Neural cell (in vitro differentiated cells): ENCODE results near the gene TTC39A. TPM values are rescaled to one million over a fixed set of nuclear protein-coding genes. Genes with fewer than 3 reads are reported as not detected.

ENCODE experiments used
- H2AFZ ChIP-seq: fragments of 200-600, 300-800 bp; sonication (generic), shearing (Covaris generic); 2 replicates; pipeline ENCODE4 v1.6.0; 2014; ENCODE audit warnings: low read depth, mild to moderate bottlenecking, antibody characterized with exemption, low read length, moderate library complexity
- H3F3A ChIP-seq: fragments of 200-600 bp; shearing (Covaris generic); 2 replicates; pipeline ENCODE4 v1.6.1; 2016; ENCODE audit warnings: mild to moderate bottlenecking, moderate library complexity, mixed read lengths, antibody characterized with exemption, low read length; ENCODE audit not compliant: insufficient read depth, poor library complexity, severe bottlenecking
- H3K27ac ChIP-seq: fragments of 200-600, 300-800 bp; sonication (generic), shearing (Covaris generic); 2 replicates; pipeline ENCODE4 v1.5.1; 2014; ENCODE audit warnings: mild to moderate bottlenecking, low read length, moderate library complexity
- H3K27me3 ChIP-seq: fragments of 300-800, 200-600 bp; sonication (generic), shearing (Covaris generic); 2 replicates; pipeline ENCODE4 v1.6.0; 2014; ENCODE audit warnings: mild to moderate bottlenecking, low read depth, low read length, moderate library complexity; ENCODE audit not compliant: insufficient read depth
- H3K36me3 ChIP-seq: fragments of 300-800, 200-600 bp; sonication (generic), shearing (Covaris generic); 2 replicates; pipeline ENCODE4 v1.5.1; 2014; ENCODE audit warnings: mild to moderate bottlenecking, antibody characterized with exemption, low read length, moderate library complexity; ENCODE audit not compliant: insufficient read depth
- H3K4me2 ChIP-seq: fragments of 300-800, 200-600 bp; sonication (generic), shearing (Covaris generic); 2 replicates; pipeline ENCODE4 v1.6.0; 2014; ENCODE audit warnings: mild to moderate bottlenecking, low read length
- H3K4me3 ChIP-seq: fragments of 300-800, 200-600 bp; sonication (generic), shearing (Covaris generic); 2 replicates; pipeline ENCODE4 v1.5.1; 2014; ENCODE audit warnings: mild to moderate bottlenecking, low read length, moderate library complexity
- H3K79me2 ChIP-seq: fragments of 200-600 bp; shearing (Covaris generic); replicated peaks from 2 replicates; pipeline ENCODE4 v1.6.0; 2014; ENCODE audit warnings: mild to moderate bottlenecking, low read length, moderate library complexity; ENCODE audit not compliant: insufficient read depth
- H3K9ac ChIP-seq: fragments of 300-800, 200-600 bp; sonication (generic), shearing (Covaris generic); 2 replicates; pipeline ENCODE4 v1.6.1; 2016; ENCODE audit warnings: mild to moderate bottlenecking, low read length, mixed read lengths
- H3K9me2 ChIP-seq: fragments of 200-600 bp; shearing (Covaris generic); 2 replicates; pipeline ENCODE4 v1.6.1; 2016; ENCODE audit warnings: mild to moderate bottlenecking, low read length, mixed read lengths; ENCODE audit not compliant: insufficient read depth
- H3K9me3 ChIP-seq: fragments of 200-600, 300-800 bp; sonication (generic), shearing (Covaris generic); 2 replicates; pipeline ENCODE4 v1.6.1; 2016; ENCODE audit warnings: mild to moderate bottlenecking, mixed run types, low read length, moderate library complexity, mixed read lengths
- H4K20me1 ChIP-seq: fragments of 200-600 bp; shearing (Covaris generic); 2 replicates; pipeline ENCODE4 v1.6.1; 2016; ENCODE audit warnings: mild to moderate bottlenecking, mixed run types; ENCODE audit not compliant: insufficient read depth
- EP300 ChIP-seq: fragments of 450-650 bp; conservative IDR thresholded peaks from 2 replicates; pipeline ENCODE4 v1.6.1; 2014; ENCODE audit warnings: antibody characterized with exemption, mild to moderate bottlenecking, moderate library complexity; ENCODE audit not compliant: poor library complexity, severe bottlenecking
- EZH2 ChIP-seq: fragments of 200-600, 300-800 bp; shearing (Covaris generic), sonication (generic); IDR thresholded peaks from 2 replicates; pipeline ENCODE4 v1.6.1; 2014; ENCODE audit warnings: antibody characterized with exemption, low read length, borderline replicate concordance, mild to moderate bottlenecking; ENCODE audit not compliant: insufficient read depth, poor library complexity, severe bottlenecking
- MXI1 ChIP-seq: fragments of 450-650 bp; conservative IDR thresholded peaks from 2 replicates; pipeline ENCODE4 v1.6.1; 2014; ENCODE audit warnings: antibody characterized with exemption, mild to moderate bottlenecking; ENCODE audit not compliant: poor library complexity, severe bottlenecking
- POLR2AphosphoS5 ChIP-seq: IDR thresholded peaks from 2 replicates; pipeline ENCODE4 v1.6.1; 2012
- RAD21 ChIP-seq: fragments of 450-650 bp; conservative IDR thresholded peaks from 2 replicates; pipeline ENCODE4 v1.6.1; 2014; ENCODE audit warnings: antibody characterized with exemption, mild to moderate bottlenecking, moderate library complexity
- REST ChIP-seq: IDR thresholded peaks from 2 replicates; pipeline ENCODE4 v1.6.1; 2012; ENCODE audit warnings: borderline replicate concordance
- SMC3 ChIP-seq: fragments of 450-650 bp; conservative IDR thresholded peaks from 2 replicates; pipeline ENCODE4 v1.6.1; 2014; ENCODE audit warnings: antibody characterized with exemption, mild to moderate bottlenecking, moderate library complexity; ENCODE audit not compliant: poor library complexity
- TAF1 ChIP-seq: IDR thresholded peaks from 2 replicates; pipeline ENCODE4 v1.6.1; 2012; ENCODE audit warnings: low read depth
- polyA plus RNA-seq: library from polyadenylated mRNA; depleted of rRNA; stranded (reverse); fragments of >200 nt; gene quantifications from 2 replicates; pipeline ENCODE4 v1.2.3, GENCODE V29; 2014
- TF ChIP-seq, protein P1 (sequence below): fragments of 450-650 bp; IDR thresholded peaks from 2 replicates; pipeline ENCODE4 v1.5.1; 2014; ENCODE audit warnings: antibody characterized with exemption, mild to moderate bottlenecking, moderate library complexity; ENCODE audit not compliant: poor library complexity, severe bottlenecking

The TTC39A gene
- polyA plus RNA-seq, 1 donor from 2014 or later: 1.1 TPM

GRCh38 chr1:51289676-51290488, 40.5 kb downstream of the TTC39A start:
- H3K27me3 ChIP-seq: no peaks in the 10 kb centered on the region
- H3K4me3 ChIP-seq: no peak overlapping the region
- no peaks in the 10 kb centered on the region for H3K9me3 ChIP-seq
- no peaks in the 10 kb centered on the region for H3K36me3 ChIP-seq
- H2AFZ ChIP-seq: no peak overlapping the region
- H3F3A ChIP-seq: no peaks in the 10 kb centered on the region
- H3K9me2 ChIP-seq: no peaks in the 10 kb centered on the region
- no peak overlapping the region for H3K27ac ChIP-seq
- H3K4me2 ChIP-seq: no peak overlapping the region
- H4K20me1 ChIP-seq: no peaks in the 10 kb centered on the region
- TF ChIP-seq REST: no peak
- no peak for TF ChIP-seq POLR2AphosphoS5
- no peak for TF ChIP-seq TAF1
- no peak for TF ChIP-seq EP300
- no peak for TF ChIP-seq MXI1
- TF ChIP-seq RAD21: no peak
- no peak for TF ChIP-seq EZH2
- TF ChIP-seq, protein P1, sequence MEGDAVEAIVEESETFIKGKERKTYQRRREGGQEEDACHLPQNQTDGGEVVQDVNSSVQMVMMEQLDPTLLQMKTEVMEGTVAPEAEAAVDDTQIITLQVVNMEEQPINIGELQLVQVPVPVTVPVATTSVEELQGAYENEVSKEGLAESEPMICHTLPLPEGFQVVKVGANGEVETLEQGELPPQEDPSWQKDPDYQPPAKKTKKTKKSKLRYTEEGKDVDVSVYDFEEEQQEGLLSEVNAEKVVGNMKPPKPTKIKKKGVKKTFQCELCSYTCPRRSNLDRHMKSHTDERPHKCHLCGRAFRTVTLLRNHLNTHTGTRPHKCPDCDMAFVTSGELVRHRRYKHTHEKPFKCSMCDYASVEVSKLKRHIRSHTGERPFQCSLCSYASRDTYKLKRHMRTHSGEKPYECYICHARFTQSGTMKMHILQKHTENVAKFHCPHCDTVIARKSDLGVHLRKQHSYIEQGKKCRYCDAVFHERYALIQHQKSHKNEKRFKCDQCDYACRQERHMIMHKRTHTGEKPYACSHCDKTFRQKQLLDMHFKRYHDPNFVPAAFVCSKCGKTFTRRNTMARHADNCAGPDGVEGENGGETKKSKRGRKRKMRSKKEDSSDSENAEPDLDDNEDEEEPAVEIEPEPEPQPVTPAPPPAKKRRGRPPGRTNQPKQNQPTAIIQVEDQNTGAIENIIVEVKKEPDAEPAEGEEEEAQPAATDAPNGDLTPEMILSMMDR: no peak
- TF ChIP-seq SMC3: no peak
- no peaks in the 10 kb centered on the region for H3K79me2 ChIP-seq
- H3K9ac ChIP-seq: no peak overlapping the region

DNA sequence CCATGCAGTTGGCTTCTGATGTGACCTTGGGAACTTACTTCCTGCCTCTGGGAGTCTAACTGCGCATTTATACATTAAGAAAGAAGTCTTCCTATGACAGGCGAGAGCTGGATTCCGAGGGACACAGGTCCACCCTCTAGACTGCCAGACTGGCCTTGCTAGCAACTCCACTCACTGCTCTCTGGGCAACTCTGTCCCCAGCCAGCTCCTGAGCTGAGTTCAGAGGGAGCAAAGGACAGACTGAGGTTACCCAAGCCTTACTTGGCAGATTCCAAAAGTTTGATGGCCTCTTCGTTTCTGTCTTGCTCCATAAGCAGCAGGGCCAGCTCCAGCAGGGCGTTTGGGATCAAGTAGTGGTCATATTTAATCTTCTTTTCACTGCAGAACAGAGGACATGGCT, 41.8 kb downstream of the TTC39A start:
- Histone ChIP-seq H3K79me2 (no peaks in the 10 kb centered on the region), H3K4me3 (no peak overlapping the region), H3K4me2 (no peak overlapping the region), H3F3A (no peaks in the 10 kb centered on the region), H3K9ac (no peak overlapping the region), H3K27me3 (no peaks in the 10 kb centered on the region), H2AFZ (no peak overlapping the region), H3K36me3 (no peaks in the 10 kb centered on the region), H4K20me1 (no peaks in the 10 kb centered on the region), H3K9me2 (no peaks in the 10 kb centered on the region), H3K9me3 (no peaks in the 10 kb centered on the region), H3K27ac (no peak overlapping the region)
- TF ChIP-seq, protein P1: no peak
- no peak for TF ChIP-seq POLR2AphosphoS5
- TF ChIP-seq EP300: no peak
- TF ChIP-seq REST: no peak
